Measurements from ENCODE around the gene OSBPL10. TPM values are rescaled to one million over a fixed set of nuclear protein-coding genes. Genes with fewer than 3 reads are reported as not detected.

Gene OSBPL10
- total RNA-seq, 2 donors from 2014 or later: 23.8 to 33.6 TPM

DNA sequence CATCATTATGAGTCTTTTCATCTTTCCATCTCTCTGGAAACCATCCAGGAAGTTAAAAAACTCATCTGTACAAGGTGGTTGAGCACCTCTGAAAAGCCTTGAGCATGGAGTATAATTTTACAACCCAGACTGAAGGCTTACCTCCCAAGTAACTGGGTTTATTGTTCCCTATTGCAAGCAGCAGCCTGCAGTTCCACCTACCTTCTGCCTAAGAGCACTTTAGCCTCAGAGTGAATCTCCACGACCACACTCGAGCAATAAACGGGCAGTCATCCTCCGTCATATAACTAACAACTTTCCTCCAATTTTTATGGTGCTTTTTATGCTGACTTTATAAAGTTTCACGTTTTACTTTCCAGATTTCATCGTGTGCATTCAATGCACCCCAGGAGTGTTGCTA lies 32.8 kb downstream of the OSBPL10 start:
- Histone ChIP-seq H3K27me3 (ENCODE audit: control insufficient read depth, insufficient read depth, low read length, poor library complexity, severe bottlenecking) (no peaks in the 10 kb centered on the region), H3K4me1 (ENCODE audit: control insufficient read depth, insufficient read depth, low read length) (no peaks in the 10 kb centered on the region), H3K27ac (ENCODE audit: low read depth, low read length) (no peak overlapping the region), H3K36me3 (ENCODE audit: control insufficient read depth, insufficient read depth, low read length) (no peaks in the 10 kb centered on the region), H3K4me3 (ENCODE audit: low read length) (no peak overlapping the region), H3K9ac (ENCODE audit: extremely low read depth, low read length, poor library complexity, severe bottlenecking) (no peak overlapping the region), H3K9me3 (ENCODE audit: control insufficient read depth, low read length) (peaks cover 14% of the 10 kb centered on the region)
- TF ChIP-seq, protein P1, sequence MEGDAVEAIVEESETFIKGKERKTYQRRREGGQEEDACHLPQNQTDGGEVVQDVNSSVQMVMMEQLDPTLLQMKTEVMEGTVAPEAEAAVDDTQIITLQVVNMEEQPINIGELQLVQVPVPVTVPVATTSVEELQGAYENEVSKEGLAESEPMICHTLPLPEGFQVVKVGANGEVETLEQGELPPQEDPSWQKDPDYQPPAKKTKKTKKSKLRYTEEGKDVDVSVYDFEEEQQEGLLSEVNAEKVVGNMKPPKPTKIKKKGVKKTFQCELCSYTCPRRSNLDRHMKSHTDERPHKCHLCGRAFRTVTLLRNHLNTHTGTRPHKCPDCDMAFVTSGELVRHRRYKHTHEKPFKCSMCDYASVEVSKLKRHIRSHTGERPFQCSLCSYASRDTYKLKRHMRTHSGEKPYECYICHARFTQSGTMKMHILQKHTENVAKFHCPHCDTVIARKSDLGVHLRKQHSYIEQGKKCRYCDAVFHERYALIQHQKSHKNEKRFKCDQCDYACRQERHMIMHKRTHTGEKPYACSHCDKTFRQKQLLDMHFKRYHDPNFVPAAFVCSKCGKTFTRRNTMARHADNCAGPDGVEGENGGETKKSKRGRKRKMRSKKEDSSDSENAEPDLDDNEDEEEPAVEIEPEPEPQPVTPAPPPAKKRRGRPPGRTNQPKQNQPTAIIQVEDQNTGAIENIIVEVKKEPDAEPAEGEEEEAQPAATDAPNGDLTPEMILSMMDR (conservative IDR thresholded peaks at IDR 0.05): no peak
- no peaks in the 10 kb centered on the region for H3K27me3 Mint-ChIP-seq (ENCODE audit: insufficient read depth)
- H3K4me3 Mint-ChIP-seq: no peak overlapping the region
- peaks cover 6% of the 10 kb centered on the region for H3K36me3 Mint-ChIP-seq (ENCODE audit: low read depth)
- H3K27ac Mint-ChIP-seq: no peak overlapping the region
- WGBS, 2 experiments (ENCODE audit: insufficient coverage in 1 of 2, insufficient read length in 1 of 2): 90 to 94% methylated on average over 5 to 6 of the region's 6 CpGs
- H3K4me1 Mint-ChIP-seq: peaks cover 15% of the 10 kb centered on the region
- H3K9me3 Mint-ChIP-seq: peaks cover 9% of the 10 kb centered on the region
- DNase-seq: no peak

DNA sequence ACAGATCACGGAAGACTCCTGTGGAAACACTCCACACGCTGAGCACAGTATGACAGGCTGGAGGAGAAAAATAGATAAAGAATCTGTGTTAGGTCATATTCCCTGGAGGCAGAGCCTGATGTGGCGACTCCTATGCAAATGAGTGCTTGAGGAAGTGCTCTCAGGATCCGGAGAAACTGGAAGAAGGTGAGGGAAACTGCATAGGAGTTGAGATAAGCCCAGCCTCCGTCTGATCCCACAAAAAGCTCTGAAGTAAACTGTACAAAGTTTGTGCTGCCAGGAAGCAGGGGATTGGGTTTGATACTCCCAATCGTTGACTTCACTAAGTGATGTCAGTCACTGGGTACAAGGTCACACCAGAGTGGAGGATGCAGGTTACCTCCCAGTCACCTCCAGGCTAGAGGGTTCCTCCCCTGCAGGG lies 33.4 kb downstream of the OSBPL10 start:
- H3K27me3 ChIP-seq (ENCODE audit: control insufficient read depth, insufficient read depth, low read length, poor library complexity, severe bottlenecking): no peaks in the 10 kb centered on the region
- H3K4me1 ChIP-seq (ENCODE audit: control insufficient read depth, insufficient read depth, low read length): no peaks in the 10 kb centered on the region
- H3K9me3 ChIP-seq (ENCODE audit: control insufficient read depth, low read length): peaks cover 14% of the 10 kb centered on the region
- Mint-ChIP-seq H3K27me3 (ENCODE audit: insufficient read depth) (no peaks in the 10 kb centered on the region), H3K9me3 (peaks cover 9% of the 10 kb centered on the region), H3K4me3 (no peak overlapping the region), H3K4me1 (peaks cover 15% of the 10 kb centered on the region), H3K36me3 (ENCODE audit: low read depth) (peaks cover 6% of the 10 kb centered on the region), H3K27ac (no peak overlapping the region)
- WGBS, 2 experiments (ENCODE audit: insufficient coverage in 1 of 2, insufficient read length in 1 of 2): 82 to 88% methylated on average over 5 to 6 of the region's 6 CpGs
- no peaks in the 10 kb centered on the region for H3K36me3 ChIP-seq (ENCODE audit: control insufficient read depth, insufficient read depth, low read length)
- no peak for DNase-seq
- TF ChIP-seq, protein P1 (conservative IDR thresholded peaks at IDR 0.05): no peak
- H3K9ac ChIP-seq (ENCODE audit: extremely low read depth, low read length, poor library complexity, severe bottlenecking): no peak overlapping the region
- no peak overlapping the region for H3K4me3 ChIP-seq (ENCODE audit: low read length)
- no peak overlapping the region for H3K27ac ChIP-seq (ENCODE audit: low read depth, low read length)

DNA sequence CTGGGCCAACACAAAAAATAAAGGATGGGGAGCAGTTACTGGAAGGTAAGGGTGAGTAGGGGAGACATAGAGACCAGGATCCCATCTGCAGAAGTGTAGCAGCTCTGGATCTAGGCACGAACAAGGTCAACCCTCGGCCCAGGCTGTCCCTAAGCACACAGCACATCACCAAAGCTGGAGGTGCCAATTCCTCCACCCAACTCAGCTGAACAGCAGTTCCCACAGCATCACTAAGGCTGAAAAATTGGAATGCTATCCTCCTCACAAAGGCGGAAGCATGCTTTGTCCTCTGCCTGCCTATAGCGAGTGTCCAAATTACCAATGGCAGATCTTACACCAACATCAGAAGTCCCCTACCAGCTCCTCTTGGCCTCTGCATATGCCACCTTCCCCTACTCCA lies 33.9 kb downstream of the OSBPL10 start:
- no peaks in the 10 kb centered on the region for H3K36me3 ChIP-seq (ENCODE audit: control insufficient read depth, insufficient read depth, low read length)
- H3K9me3 Mint-ChIP-seq: peaks cover 9% of the 10 kb centered on the region
- H3K27ac Mint-ChIP-seq: no peak overlapping the region
- H3K9me3 ChIP-seq (ENCODE audit: control insufficient read depth, low read length): peaks cover 14% of the 10 kb centered on the region
- H3K27ac ChIP-seq (ENCODE audit: low read depth, low read length): no peak overlapping the region
- TF ChIP-seq, protein P1 (conservative IDR thresholded peaks at IDR 0.05): no peak
- no peak overlapping the region for H3K4me3 Mint-ChIP-seq
- no peaks in the 10 kb centered on the region for H3K4me1 ChIP-seq (ENCODE audit: control insufficient read depth, insufficient read depth, low read length)
- H3K27me3 ChIP-seq (ENCODE audit: control insufficient read depth, insufficient read depth, low read length, poor library complexity, severe bottlenecking): no peaks in the 10 kb centered on the region
- 90 to 100% methylated on average over 4 of the region's 4 CpGs for WGBS, 2 experiments (ENCODE audit: insufficient coverage in 1 of 2, insufficient read length in 1 of 2)
- H3K27me3 Mint-ChIP-seq (ENCODE audit: insufficient read depth): no peaks in the 10 kb centered on the region
- DNase-seq: no peak
- no peak overlapping the region for H3K4me3 ChIP-seq (ENCODE audit: low read length)
- no peak overlapping the region for H3K9ac ChIP-seq (ENCODE audit: extremely low read depth, low read length, poor library complexity, severe bottlenecking)
- peaks cover 13% of the 10 kb centered on the region for H3K4me1 Mint-ChIP-seq
- H3K36me3 Mint-ChIP-seq (ENCODE audit: low read depth): peaks cover 6% of the 10 kb centered on the region
